Amniotic stem cell (primary cell): Measurements from ENCODE around the gene ST6GALNAC5.

Experiments
- DNase-seq: peaks from one replicate; lab custom pipeline; 2025; lab: John Stamatoyannopoulos, UW

ST6GALNAC5 gene

DNA sequence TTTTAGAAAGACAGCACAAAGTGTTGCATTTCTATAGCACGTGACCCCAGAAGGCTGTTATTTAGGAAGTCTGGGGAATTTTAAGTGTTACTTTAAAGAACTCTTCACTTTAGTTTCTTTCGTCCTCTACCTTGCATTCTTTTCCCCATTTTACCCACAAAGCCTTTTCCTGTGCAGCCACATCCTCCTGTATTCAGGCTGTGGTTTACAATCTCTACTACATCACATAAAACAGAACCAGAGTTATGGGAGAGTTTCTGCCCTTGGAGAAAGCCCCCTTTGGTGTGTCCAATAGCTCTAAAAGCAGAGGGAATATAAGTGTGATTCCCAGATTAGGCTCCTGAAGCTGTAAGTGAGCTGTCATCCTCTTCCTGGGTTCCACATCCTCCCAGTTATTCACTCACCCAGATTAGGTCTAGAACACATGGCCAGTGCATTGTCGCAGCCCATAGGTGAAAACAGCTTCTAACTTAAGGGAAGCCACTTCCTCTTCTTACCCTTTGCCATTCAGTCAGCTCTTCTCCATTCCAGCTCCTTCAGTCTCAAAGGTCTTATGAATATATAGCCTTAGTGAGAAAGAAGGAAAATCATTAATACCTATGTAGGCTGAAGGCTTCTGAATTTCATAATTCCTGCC is 180.8 kb downstream of the ST6GALNAC5 start:
- DNase-seq = no peak

DNA sequence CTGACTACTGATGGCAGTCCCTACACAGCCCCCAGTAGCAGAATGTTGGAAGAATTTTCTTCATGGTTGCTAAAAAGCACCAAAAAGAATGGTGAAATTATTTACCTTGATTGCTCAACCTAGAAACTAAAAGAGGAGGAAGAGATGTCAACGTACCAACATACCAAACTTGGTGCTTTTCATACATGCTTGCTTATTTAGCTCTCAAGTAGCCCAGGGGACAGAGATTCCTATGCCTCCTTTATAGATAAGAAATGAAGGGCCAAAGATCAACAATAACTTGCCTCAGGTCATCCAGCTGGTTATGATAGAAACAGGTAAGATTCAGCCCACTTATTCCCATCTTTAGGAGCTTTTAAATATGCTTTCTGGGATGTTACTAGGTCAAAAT is 181.3 kb downstream of the ST6GALNAC5 start:
- no peak for DNase-seq

- DNase-seq = no peak
Measured at GRCh38 chr1:77051425-77051824, 184.1 kb downstream of the ST6GALNAC5 start.

DNA sequence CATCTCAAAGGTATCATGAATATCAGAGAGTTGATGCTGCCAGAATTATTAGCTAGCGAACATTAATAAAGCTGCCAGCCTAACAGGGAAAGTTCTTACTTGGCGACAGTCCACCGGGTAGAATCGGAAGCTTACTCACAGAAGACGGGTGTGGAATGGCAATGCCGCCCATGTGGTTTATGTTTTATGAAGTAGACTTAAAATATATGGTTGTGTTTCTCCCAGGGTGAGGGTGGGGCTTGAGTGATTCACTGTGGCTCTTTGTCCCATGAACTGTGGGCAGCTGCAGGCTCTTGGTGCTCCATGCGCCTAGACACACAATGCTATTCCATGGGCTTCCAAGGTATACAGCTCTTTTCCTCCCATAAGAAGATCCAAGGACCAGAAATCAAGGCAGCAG is 189.2 kb downstream of the ST6GALNAC5 start:
- DNase-seq = no peak

DNA sequence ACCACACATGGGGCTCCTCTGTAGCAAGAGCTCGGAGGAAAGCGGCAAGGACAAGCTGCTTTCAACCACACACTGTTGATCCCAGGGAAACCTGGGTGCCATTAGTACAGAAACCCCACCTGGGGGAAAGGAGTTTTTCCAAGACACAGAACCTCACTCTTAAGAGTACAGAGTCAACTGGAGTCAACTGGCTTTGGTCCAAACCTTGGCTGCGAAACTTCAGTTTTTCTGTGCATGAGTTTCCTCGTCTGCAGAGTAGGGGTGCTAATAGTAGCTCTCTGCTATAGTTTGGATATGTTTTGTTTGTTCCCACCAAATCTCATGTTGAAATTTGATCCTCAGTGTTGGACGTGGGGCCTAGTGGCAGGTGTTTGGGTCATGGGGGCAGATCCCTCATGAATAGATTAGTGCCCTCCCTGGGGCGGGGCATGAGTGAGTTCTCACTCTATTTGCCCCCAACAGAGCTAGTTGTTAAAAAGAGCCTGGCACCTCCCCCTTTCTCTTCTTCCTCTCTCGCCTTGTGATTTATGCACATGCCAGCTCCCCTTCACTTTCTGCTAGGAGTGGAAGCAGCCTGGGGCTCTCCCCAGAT is 190.8 kb downstream of the ST6GALNAC5 start:
- DNase-seq = no peak

DNA sequence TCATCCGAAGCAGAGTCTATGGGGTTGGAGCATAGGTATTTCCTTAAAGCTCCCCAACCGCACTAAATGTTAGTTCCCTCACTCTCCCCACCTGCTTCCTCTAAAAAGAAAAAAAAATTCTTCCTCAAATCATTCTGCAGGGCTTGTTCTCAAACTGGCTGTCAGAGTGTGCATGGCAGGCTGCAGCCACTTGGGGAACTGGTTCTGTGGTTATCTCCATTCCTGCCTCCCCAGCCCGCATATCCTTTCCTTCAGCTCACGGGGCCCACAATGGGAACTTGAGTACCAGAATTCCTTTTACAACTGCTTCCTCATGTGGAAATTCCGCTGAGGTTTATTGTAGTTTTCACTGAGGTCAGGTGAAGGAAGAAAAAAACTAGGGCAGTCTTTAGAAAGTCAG is 192.7 kb downstream of the ST6GALNAC5 start:
- no peak for DNase-seq

GRCh38 chr1:77061162-77061561 is 193.9 kb downstream of the ST6GALNAC5 start:
- DNase-seq = no peak

- DNase-seq = no peak
Measured at GRCh38 chr1:77063118-77063517, 195.8 kb downstream of the ST6GALNAC5 start.

DNA sequence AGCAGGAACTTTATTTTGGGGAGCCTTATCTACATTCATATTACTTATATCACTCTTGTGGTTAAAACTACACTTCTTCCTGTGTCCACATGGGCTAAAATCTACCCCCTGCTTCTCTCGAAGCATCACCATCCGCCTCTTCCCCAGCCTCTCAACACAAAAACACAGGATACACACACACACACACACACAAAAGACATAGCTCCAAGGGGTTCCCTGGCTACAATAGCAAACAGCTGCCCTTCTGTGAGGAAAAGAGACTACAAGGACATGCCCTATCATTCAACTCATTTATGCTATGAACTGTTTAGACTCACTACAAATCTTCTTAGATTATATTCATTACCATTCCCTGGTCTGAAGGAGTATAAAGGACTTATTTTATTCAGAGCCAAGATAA is 197.0 kb downstream of the ST6GALNAC5 start:
- no peak for DNase-seq

GRCh38 chr1:77065693-77066342 is 198.5 kb downstream of the ST6GALNAC5 start:
- no peak for DNase-seq

- no peak for DNase-seq
Measured at GRCh38 chr1:77068013-77068412, 200.7 kb downstream of the ST6GALNAC5 start.

- DNase-seq = no peak
Measured at GRCh38 chr1:77076759-77077158, 209.5 kb downstream of the ST6GALNAC5 start.

GRCh38 chr1:77081834-77082233 is 214.6 kb downstream of the ST6GALNAC5 start:
- no peak for DNase-seq

- no peak for DNase-seq
Measured at GRCh38 chr1:77084457-77084856, 217.2 kb downstream of the ST6GALNAC5 start.

DNA sequence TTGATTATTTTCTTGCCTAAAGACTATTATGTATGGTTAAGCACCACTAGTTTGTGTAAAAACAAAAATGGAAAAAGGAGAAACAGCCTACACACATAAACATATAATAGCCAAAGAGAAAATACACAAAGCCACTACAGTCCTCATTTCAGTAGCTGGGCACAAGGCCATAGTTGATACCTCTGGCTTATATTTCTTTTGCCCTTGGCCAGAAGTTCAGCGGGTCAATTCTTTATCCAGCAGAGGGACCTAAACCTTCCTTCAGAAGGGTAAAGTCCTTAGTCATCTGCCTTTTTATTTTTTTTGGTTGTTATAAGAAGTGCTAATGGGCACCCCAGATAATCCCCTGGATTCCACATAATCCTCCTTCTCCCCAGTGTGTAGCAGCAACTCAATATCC is 217.8 kb downstream of the ST6GALNAC5 start:
- DNase-seq = no peak

- no peak for DNase-seq
Measured at GRCh38 chr1:77089756-77090155, 222.5 kb downstream of the ST6GALNAC5 start.

GRCh38 chr1:77095236-77095635 is 228.0 kb downstream of the ST6GALNAC5 start:
- DNase-seq = no peak

DNA sequence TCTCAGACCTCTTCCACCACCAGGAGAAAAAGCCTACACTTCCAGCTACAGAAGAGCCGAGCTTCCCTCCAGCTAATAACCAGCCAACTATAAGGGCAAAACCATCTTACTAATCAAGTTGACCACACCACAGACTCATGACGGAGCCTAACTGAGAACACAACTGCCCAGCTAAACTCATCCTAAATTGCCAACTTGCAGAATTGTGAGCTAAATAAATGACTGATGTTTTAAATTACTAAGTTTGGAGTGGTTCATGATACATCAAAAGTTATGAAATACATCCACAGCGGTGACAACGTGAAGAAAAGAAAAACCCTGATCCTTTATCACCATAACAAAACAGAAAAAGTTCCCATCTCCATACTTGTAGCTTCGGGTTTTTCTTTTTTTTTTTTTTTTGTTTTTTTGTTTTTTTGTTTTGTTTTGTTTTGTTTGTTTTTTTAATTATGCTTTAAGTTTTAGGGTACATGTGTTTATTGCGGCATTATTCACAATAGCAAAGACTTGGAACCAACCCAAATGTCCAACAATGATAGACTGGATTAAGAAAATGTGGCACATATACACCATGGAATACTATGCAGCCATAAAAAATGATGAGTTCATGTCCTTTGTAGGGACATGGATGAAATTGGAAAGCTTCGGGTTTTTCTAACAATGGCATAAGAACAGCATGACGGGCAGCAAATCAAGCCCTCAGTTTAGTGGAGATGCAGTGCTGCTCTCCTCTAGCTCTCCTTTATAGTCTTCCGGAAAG is 229.4 kb downstream of the ST6GALNAC5 start:
- no peak for DNase-seq

- no peak for DNase-seq
Measured at GRCh38 chr1:77100875-77101274, 233.6 kb downstream of the ST6GALNAC5 start.

GRCh38 chr1:77103486-77103885 is 236.2 kb downstream of the ST6GALNAC5 start:
- no peak for DNase-seq

- no peak for DNase-seq
Measured at GRCh38 chr1:77104672-77105071, 237.4 kb downstream of the ST6GALNAC5 start.
